ENCODE measurements around the gene KNSTRN. TPM values are rescaled to one million over a fixed set of nuclear protein-coding genes. Genes with fewer than 3 reads are reported as not detected.

The KNSTRN gene
- total and polyA plus RNA-seq, 9 donors: 5.8 to 10.7 (median 6.6) TPM

DNA sequence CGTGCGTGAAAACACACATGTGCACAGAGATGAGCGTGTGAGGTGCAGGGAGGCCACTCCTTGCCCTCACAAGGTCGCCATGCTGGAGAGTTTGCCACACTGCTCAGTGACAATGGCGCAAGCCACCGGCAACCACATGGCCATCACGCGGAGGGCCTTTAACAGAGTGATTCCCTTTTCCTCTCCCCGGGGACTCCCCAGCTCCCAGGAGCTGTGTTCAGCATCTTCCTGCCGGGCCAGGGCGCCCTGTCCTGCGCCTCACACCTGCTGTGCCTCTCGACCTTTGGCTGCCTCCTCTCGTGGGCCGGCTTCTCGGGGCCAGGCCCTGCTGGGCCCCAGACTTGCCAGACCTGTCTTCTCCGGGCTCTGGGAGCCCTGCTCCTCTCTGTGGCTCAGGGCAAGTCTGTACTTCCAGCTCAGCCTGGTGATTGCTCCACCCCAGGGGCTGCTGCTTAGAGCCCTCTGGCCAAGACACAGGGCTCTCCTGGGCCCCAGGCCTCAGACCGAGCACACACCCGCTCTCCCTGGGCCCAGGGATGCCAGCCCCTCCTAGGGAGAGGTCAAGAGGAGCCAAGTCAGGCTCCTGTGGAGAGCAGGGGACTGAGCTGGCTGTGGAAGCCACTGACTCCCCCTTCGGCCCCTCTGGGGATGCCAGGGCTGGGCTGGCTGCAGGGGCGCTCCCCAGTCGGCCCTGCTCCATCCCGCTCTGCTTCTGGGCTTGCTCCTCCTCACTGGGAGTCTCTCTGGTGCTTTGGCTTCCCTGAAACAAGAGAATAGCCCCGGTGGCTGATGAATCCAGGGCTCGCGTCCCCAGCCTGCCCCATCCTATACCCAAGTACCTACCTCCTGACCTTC lies 47.4 kb upstream of the KNSTRN start:
- 93% methylated on average over 26 of the region's 26 CpGs for WGBS, 3 donors
- Histone ChIP-seq H3K4me1 (ENCODE audit: insufficient read depth) (peaks cover 21% of the 10 kb centered on the region), H3K9me3 (no peaks in the 10 kb centered on the region), H3K27me3 (no peaks in the 10 kb centered on the region), H3K36me3 (no peaks in the 10 kb centered on the region), H3K27ac (no peak overlapping the region), H3K4me3 (no peak overlapping the region)
- TF ChIP-seq EP300 (IDR thresholded peaks at IDR 0.05) (no peak), CTCF (IDR thresholded peaks at IDR 0.05) (no peak), POLR2A (IDR thresholded peaks at IDR 0.05) (no peak)
- DNase-seq: no peak
- intact Hi-C loops (cut with DNase I): no loop called here

GRCh38 chr15:40335938-40336743 lies 46.4 kb upstream of the KNSTRN start:
- TF ChIP-seq EP300 (IDR thresholded peaks at IDR 0.05): no peak
- TF ChIP-seq CTCF (IDR thresholded peaks at IDR 0.05): no peak
- TF ChIP-seq POLR2A (IDR thresholded peaks at IDR 0.05): no peak
- H3K9me3 ChIP-seq: no peaks in the 10 kb centered on the region
- no peak for DNase-seq
- no peaks in the 10 kb centered on the region for H3K36me3 ChIP-seq
- H3K27me3 ChIP-seq: no peaks in the 10 kb centered on the region
- H3K27ac ChIP-seq: no peak overlapping the region
- intact Hi-C loops (cut with DNase I): no loop called here
- H3K4me3 ChIP-seq: no peak overlapping the region
- peaks cover 26% of the 10 kb centered on the region for H3K4me1 ChIP-seq (ENCODE audit: insufficient read depth)
- WGBS, 3 donors: 86 to 93% (median 91%) methylated on average over 9 to 13 of the region's 13 CpGs

- Histone ChIP-seq H3K27me3 (no peaks in the 10 kb centered on the region), H3K27ac (no peak overlapping the region), H3K4me1 (ENCODE audit: insufficient read depth) (peaks cover 26% of the 10 kb centered on the region), H3K9me3 (no peaks in the 10 kb centered on the region), H3K4me3 (no peak overlapping the region), H3K36me3 (no peaks in the 10 kb centered on the region)
- intact Hi-C loops (cut with DNase I): no loop called here
- WGBS, 3 donors: 89 to 90% (median 89%) methylated on average over 5 of the region's 5 CpGs
- TF ChIP-seq CTCF (IDR thresholded peaks at IDR 0.05): no peak
- TF ChIP-seq POLR2A (IDR thresholded peaks at IDR 0.05): no peak
- no peak for TF ChIP-seq EP300 (IDR thresholded peaks at IDR 0.05)
- no peak for DNase-seq
Observed at GRCh38 chr15:40336744-40337122, 45.8 kb upstream of the KNSTRN start.

GRCh38 chr15:40337597-40337996 lies 44.9 kb upstream of the KNSTRN start:
- 31 to 53% (median 44%) methylated on average over 19 of the region's 19 CpGs for WGBS, 3 donors
- intact Hi-C loops (cut with DNase I): no loop called here
- peaks cover 26% of the 10 kb centered on the region for H3K4me1 ChIP-seq (ENCODE audit: insufficient read depth)
- no peaks in the 10 kb centered on the region for H3K36me3 ChIP-seq
- H3K27me3 ChIP-seq: no peaks in the 10 kb centered on the region
- no peak for TF ChIP-seq POLR2A (IDR thresholded peaks at IDR 0.05)
- TF ChIP-seq CTCF (IDR thresholded peaks at IDR 0.05): no peak
- no peak for TF ChIP-seq EP300 (IDR thresholded peaks at IDR 0.05)
- H3K9me3 ChIP-seq: no peaks in the 10 kb centered on the region
- H3K4me3 ChIP-seq: no peak overlapping the region
- peak overlapping the region in 1 of 2 donors; percentile 33 for H3K27ac ChIP-seq
- peak in 4 of 5 donors; percentile 45 to 70 (median 62) for DNase-seq

Measured in ovary (tissue), 9 donors.